ENCODE measurements around the gene PIK3CG.

Gene PIK3CG

GRCh38 chr7:106869954-106870353 lies 4.9 kb downstream of the PIK3CG start:
- Histone ChIP-seq H3K27ac (peak overlapping the region; percentile 40), H3K36me3 (peaks cover 74% of the 10 kb centered on the region), H3K4me1 (peaks cover 59% of the 10 kb centered on the region), H3K9ac (peak overlapping the region; percentile 72), H3K9me3 (peaks cover 40% of the 10 kb centered on the region), H3K4me3 (peak overlapping the region; percentile 80), H4K20me1 (peaks cover 79% of the 10 kb centered on the region), H3K4me2 (peak overlapping the region; percentile 97), H3K27me3 (no peaks in the 10 kb centered on the region)
- no peak for TF ChIP-seq Cebpa-rat (IDR thresholded peaks at IDR 0.05)

- no peaks in the 10 kb centered on the region for H3K27me3 ChIP-seq
- peak overlapping the region; percentile 80 for H3K4me3 ChIP-seq
- peak overlapping the region; percentile 97 for H3K4me2 ChIP-seq
- peak overlapping the region; percentile 40; the same call in 1 of the 2 replicates for H3K27ac ChIP-seq
- H4K20me1 ChIP-seq, result peaks cover 82% of the 10 kb centered on the region
- H3K4me1 ChIP-seq, result peaks cover 59% of the 10 kb centered on the region
- peaks cover 80% of the 10 kb centered on the region for H3K36me3 ChIP-seq
- peak overlapping the region; percentile 72 for H3K9ac ChIP-seq
- TF ChIP-seq Cebpa-rat (IDR thresholded peaks at IDR 0.05), result no peak
- H3K9me3 ChIP-seq, result peaks cover 46% of the 10 kb centered on the region
These were observed 5.4 kb downstream of the PIK3CG start for GRCh38 chr7:106870528-106870927.

GRCh38 chr7:106870983-106871410 lies 5.9 kb downstream of the PIK3CG start:
- Histone ChIP-seq H3K4me3 (peak overlapping the region; percentile 80), H3K4me1 (peaks cover 59% of the 10 kb centered on the region), H3K9me3 (peaks cover 51% of the 10 kb centered on the region), H3K9ac (peak overlapping the region; percentile 72), H3K27me3 (no peaks in the 10 kb centered on the region), H3K27ac (peak overlapping the region; percentile 40; the same call in 1 of the 2 replicates), H4K20me1 (peaks cover 82% of the 10 kb centered on the region), H3K4me2 (peak overlapping the region; percentile 97), H3K36me3 (peaks cover 85% of the 10 kb centered on the region)
- TF ChIP-seq Cebpa-rat (IDR thresholded peaks at IDR 0.05), result no peak

GRCh38 chr7:106871793-106872571 lies 6.9 kb downstream of the PIK3CG start:
- Histone ChIP-seq H4K20me1 (peaks cover 90% of the 10 kb centered on the region), H3K4me1 (peaks cover 59% of the 10 kb centered on the region), H3K9ac (no peak overlapping the region), H3K27me3 (no peaks in the 10 kb centered on the region), H3K4me2 (peak overlapping the region; percentile 97), H3K4me3 (peak overlapping the region; percentile 80), H3K36me3 (peaks cover 95% of the 10 kb centered on the region), H3K27ac (peak overlapping the region; percentile 28; the same call in 1 of the 2 replicates), H3K9me3 (peaks cover 54% of the 10 kb centered on the region)
- TF ChIP-seq Cebpa-rat (IDR thresholded peaks at IDR 0.05), result no peak

GRCh38 chr7:106872763-106873162 lies 7.7 kb downstream of the PIK3CG start:
- peaks cover 96% of the 10 kb centered on the region for H3K36me3 ChIP-seq
- H3K4me1 ChIP-seq, result peaks cover 58% of the 10 kb centered on the region
- H3K9ac ChIP-seq, result no peak overlapping the region

GRCh38 chr7:106874076-106874475 lies 9.0 kb downstream of the PIK3CG start:
- Histone ChIP-seq H3K4me1 (peaks cover 50% of the 10 kb centered on the region), H3K36me3 (peaks cover 96% of the 10 kb centered on the region), H3K27ac (no peak overlapping the region), H3K9me3 (peaks cover 43% of the 10 kb centered on the region), H3K9ac (no peak overlapping the region), H3K4me2 (no peak overlapping the region), H3K27me3 (no peaks in the 10 kb centered on the region), H4K20me1 (peaks cover 90% of the 10 kb centered on the region), H3K4me3 (peak overlapping the region; percentile 5; the same call in 1 of the 2 replicates)
- no peak for TF ChIP-seq Cebpa-rat (IDR thresholded peaks at IDR 0.05)

More at GRCh38 chr7:106872763-106873162, 7.7 kb downstream of the PIK3CG start:
- H3K9me3 ChIP-seq, result peaks cover 50% of the 10 kb centered on the region
- TF ChIP-seq Cebpa-rat (IDR thresholded peaks at IDR 0.05), result no peak
- H3K27me3 ChIP-seq, result no peaks in the 10 kb centered on the region
- peak overlapping the region; percentile 80; the same call in 1 of the 2 replicates for H3K4me3 ChIP-seq
- no peak overlapping the region for H3K27ac ChIP-seq
- peak overlapping the region; percentile 97; the same call in 1 of the 2 replicates for H3K4me2 ChIP-seq
- peaks cover 90% of the 10 kb centered on the region for H4K20me1 ChIP-seq

- Histone ChIP-seq H3K27me3 (no peaks in the 10 kb centered on the region), H3K4me2 (no peak overlapping the region), H3K9me3 (peaks cover 43% of the 10 kb centered on the region), H3K36me3 (peaks cover 96% of the 10 kb centered on the region), H3K27ac (no peak overlapping the region), H3K4me3 (no peak overlapping the region), H4K20me1 (peaks cover 90% of the 10 kb centered on the region), H3K4me1 (peaks cover 36% of the 10 kb centered on the region), H3K9ac (no peak overlapping the region)
- no peak for TF ChIP-seq Cebpa-rat (IDR thresholded peaks at IDR 0.05)
These were observed 10.4 kb downstream of the PIK3CG start for GRCh38 chr7:106875508-106875907.

- Histone ChIP-seq H3K4me2 (no peak overlapping the region), H3K4me3 (no peak overlapping the region)
These were observed 13.8 kb downstream of the PIK3CG start for GRCh38 chr7:106878748-106879439.

GRCh38 chr7:106881984-106882383 lies 16.9 kb downstream of the PIK3CG start:
- peaks cover 100% of the 10 kb centered on the region for H3K36me3 ChIP-seq
- no peak for TF ChIP-seq Cebpa-rat (IDR thresholded peaks at IDR 0.05)

More at GRCh38 chr7:106878748-106879439, 13.8 kb downstream of the PIK3CG start:
- H3K9me3 ChIP-seq, result peaks cover 24% of the 10 kb centered on the region
- H3K27ac ChIP-seq, result no peak overlapping the region
- H3K4me1 ChIP-seq, result 0 out of 2 replicates have a peak, but pooled peaks cover 11% of the 10 kb centered on the region
- no peak overlapping the region for H3K9ac ChIP-seq
- no peaks in the 10 kb centered on the region for H3K27me3 ChIP-seq
- peaks cover 100% of the 10 kb centered on the region for H3K36me3 ChIP-seq
- peaks cover 80% of the 10 kb centered on the region for H4K20me1 ChIP-seq
- TF ChIP-seq Cebpa-rat (IDR thresholded peaks at IDR 0.05), result no peak

More at GRCh38 chr7:106881984-106882383, 16.9 kb downstream of the PIK3CG start:
- H3K4me3 ChIP-seq, result no peak overlapping the region
- H3K9me3 ChIP-seq, result no peaks in the 10 kb centered on the region
- no peaks in the 10 kb centered on the region for H3K27me3 ChIP-seq
- H3K9ac ChIP-seq, result no peak overlapping the region
- no peak overlapping the region for H3K4me2 ChIP-seq
- H3K4me1 ChIP-seq, result peaks cover 16% of the 10 kb centered on the region; the same call in 1 of the 2 replicates
- H4K20me1 ChIP-seq, result peaks cover 90% of the 10 kb centered on the region
- H3K27ac ChIP-seq, result no peak overlapping the region
